SK-N-SH treated with all-trans-retinoic acid at 6 μM for 48 hours (cell line): Measurements from ENCODE around the gene FLT4.

Experiments
- GLIS3 ChIP-seq: fragments of 250-450 bp; sonication (Bioruptor Pico); IDR thresholded peaks from 2 replicates; pipeline ENCODE4 v1.5.0; 2020; ENCODE audit warnings: mild to moderate bottlenecking, moderate library complexity
- ISL1 ChIP-seq: fragments of 250-450 bp; sonication (Bioruptor Pico); IDR thresholded peaks from 2 replicates; pipeline ENCODE4 v2.1.2; 2022; ENCODE audit warnings: mild to moderate bottlenecking, moderate library complexity
- PATZ1 ChIP-seq: fragments of 250-450 bp; sonication (Bioruptor Pico); IDR thresholded peaks from 2 replicates; pipeline ENCODE4 v1.8.0; 2020; ENCODE audit warnings: mild to moderate bottlenecking, moderate library complexity, borderline replicate concordance
- POU6F1 ChIP-seq: fragments of 250-450 bp; sonication (Bioruptor Pico); IDR thresholded peaks from 2 replicates; pipeline ENCODE4 v1.8.0; 2021; ENCODE audit warnings: low read depth, mild to moderate bottlenecking, moderate library complexity, borderline replicate concordance
- PPARA ChIP-seq: fragments of 250-450 bp; sonication (Bioruptor Pico); IDR thresholded peaks from 2 replicates; pipeline ENCODE4 v1.5.0; 2020; ENCODE audit warnings: mild to moderate bottlenecking, borderline replicate concordance
- TCF4 ChIP-seq: fragments of 250-450 bp; sonication (Bioruptor Pico); IDR thresholded peaks from 2 replicates; pipeline ENCODE4 v1.8.0; 2021; ENCODE audit warnings: mild to moderate bottlenecking, moderate library complexity, borderline replicate concordance
- ZC3H10 ChIP-seq: fragments of 250-450 bp; sonication (Bioruptor Pico); IDR thresholded peaks from 2 replicates; pipeline ENCODE4 v1.5.1; 2021; ENCODE audit warnings: mild to moderate bottlenecking, moderate library complexity
- TF ChIP-seq, protein P1 (sequence below): fragments of 250-450 bp; sonication (Bioruptor Pico); IDR thresholded peaks from 2 replicates; pipeline ENCODE4 v1.5.1; 2021; ENCODE audit warnings: mild to moderate bottlenecking, moderate library complexity
- TF ChIP-seq, protein P2 (sequence below): fragments of 250-450 bp; sonication (Bioruptor Pico); IDR thresholded peaks from 2 replicates; pipeline ENCODE4 v1.5.0; 2020; ENCODE audit warnings: mild to moderate bottlenecking, moderate library complexity

DNA sequence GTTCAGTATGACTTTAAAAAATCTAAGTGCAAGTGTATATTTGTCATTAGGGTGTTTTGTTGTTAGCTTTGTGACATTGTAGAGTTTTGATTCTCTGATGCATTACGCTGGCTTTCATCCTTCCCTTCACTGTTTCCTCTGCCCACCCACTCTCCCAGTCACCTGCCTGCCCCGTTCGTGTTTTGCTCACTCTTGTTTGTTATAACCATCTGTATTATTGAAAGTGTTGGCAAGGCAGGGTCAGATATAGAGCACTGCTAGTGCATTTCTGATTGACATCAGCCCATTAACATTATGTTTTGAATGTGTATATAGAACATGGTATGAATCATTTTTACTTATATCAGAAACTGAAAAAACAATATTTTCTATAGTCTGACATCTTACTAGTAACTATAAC, 85.4 kb downstream of the FLT4 start:
- TF ChIP-seq POU6F1 (CRISPR knock-in tag) (no peak), ISL1 (no peak), ZC3H10 (CRISPR knock-in tag) (no peak), GLIS3 (CRISPR knock-in tag) (no peak), PATZ1 (CRISPR knock-in tag) (no peak), PPARA (CRISPR knock-in tag) (no peak), TCF4 (CRISPR knock-in tag) (no peak)
- TF ChIP-seq, protein P1, sequence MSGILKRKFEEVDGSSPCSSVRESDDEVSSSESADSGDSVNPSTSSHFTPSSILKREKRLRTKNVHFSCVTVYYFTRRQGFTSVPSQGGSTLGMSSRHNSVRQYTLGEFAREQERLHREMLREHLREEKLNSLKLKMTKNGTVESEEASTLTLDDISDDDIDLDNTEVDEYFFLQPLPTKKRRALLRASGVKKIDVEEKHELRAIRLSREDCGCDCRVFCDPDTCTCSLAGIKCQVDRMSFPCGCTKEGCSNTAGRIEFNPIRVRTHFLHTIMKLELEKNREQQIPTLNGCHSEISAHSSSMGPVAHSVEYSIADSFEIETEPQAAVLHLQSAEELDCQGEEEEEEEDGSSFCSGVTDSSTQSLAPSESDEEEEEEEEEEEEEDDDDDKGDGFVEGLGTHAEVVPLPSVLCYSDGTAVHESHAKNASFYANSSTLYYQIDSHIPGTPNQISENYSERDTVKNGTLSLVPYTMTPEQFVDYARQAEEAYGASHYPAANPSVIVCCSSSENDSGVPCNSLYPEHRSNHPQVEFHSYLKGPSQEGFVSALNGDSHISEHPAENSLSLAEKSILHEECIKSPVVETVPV (CRISPR knock-in tag) = no peak
- TF ChIP-seq, protein P2, sequence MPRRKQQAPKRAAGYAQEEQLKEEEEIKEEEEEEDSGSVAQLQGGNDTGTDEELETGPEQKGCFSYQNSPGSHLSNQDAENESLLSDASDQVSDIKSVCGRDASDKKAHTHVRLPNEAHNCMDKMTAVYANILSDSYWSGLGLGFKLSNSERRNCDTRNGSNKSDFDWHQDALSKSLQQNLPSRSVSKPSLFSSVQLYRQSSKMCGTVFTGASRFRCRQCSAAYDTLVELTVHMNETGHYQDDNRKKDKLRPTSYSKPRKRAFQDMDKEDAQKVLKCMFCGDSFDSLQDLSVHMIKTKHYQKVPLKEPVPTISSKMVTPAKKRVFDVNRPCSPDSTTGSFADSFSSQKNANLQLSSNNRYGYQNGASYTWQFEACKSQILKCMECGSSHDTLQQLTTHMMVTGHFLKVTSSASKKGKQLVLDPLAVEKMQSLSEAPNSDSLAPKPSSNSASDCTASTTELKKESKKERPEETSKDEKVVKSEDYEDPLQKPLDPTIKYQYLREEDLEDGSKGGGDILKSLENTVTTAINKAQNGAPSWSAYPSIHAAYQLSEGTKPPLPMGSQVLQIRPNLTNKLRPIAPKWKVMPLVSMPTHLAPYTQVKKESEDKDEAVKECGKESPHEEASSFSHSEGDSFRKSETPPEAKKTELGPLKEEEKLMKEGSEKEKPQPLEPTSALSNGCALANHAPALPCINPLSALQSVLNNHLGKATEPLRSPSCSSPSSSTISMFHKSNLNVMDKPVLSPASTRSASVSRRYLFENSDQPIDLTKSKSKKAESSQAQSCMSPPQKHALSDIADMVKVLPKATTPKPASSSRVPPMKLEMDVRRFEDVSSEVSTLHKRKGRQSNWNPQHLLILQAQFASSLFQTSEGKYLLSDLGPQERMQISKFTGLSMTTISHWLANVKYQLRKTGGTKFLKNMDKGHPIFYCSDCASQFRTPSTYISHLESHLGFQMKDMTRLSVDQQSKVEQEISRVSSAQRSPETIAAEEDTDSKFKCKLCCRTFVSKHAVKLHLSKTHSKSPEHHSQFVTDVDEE (CRISPR knock-in tag) = no peak
